Neural progenitor cell (in vitro differentiated cells): ENCODE measurements around the gene UNC5CL. TPM values are rescaled to one million over a fixed set of nuclear protein-coding genes. Genes with fewer than 3 reads are reported as not detected.
"Not testable (repeated sequence)": the region's sequence is repeated elsewhere in the genome, so short reads cannot be mapped to it uniquely, and the experiment has no call there.

Experiments used
- DNase-seq: peaks from one replicate; pipeline ENCODE4 v3.0.0-alpha.2; 2016; ENCODE audit warnings: low spot score
- H2AFZ ChIP-seq: fragments of 200-600 bp; sonication (generic); replicated peaks from 2 replicates; pipeline ENCODE4 v1.6.1; 2016; ENCODE audit warnings: antibody characterized with exemption
- H3F3A ChIP-seq: fragments of 200-600 bp; sonication (generic); 2 replicates; pipeline ENCODE4 v1.6.1; 2016; ENCODE audit warnings: antibody characterized with exemption, low read depth
- H3K27ac ChIP-seq: fragments of 200-600 bp; sonication (generic); 2 replicates; pipeline ENCODE4 v1.5.1; 2016; ENCODE audit warnings: mild to moderate bottlenecking
- H3K27me3 ChIP-seq: fragments of 200-600 bp; sonication (generic); 2 replicates; pipeline ENCODE4 v1.6.1; 2016; ENCODE audit warnings: mild to moderate bottlenecking, moderate library complexity
- H3K36me3 ChIP-seq: fragments of 200-600 bp; sonication (generic); 2 replicates; pipeline ENCODE4 v1.5.1; 2016
- H3K4me1 ChIP-seq: fragments of 200-600 bp; sonication (generic); 2 replicates; pipeline ENCODE4 v1.6.1; 2016; ENCODE audit warnings: mixed run types
- H3K4me2 ChIP-seq: fragments of 200-600 bp; sonication (generic); 2 replicates; pipeline ENCODE4 v1.6.1; 2016
- H3K4me3 ChIP-seq: fragments of 200-600 bp; sonication (generic); 2 replicates; pipeline ENCODE4 v1.5.1; 2016
- H3K79me2 ChIP-seq: fragments of 200-600 bp; sonication (generic); 2 replicates; pipeline ENCODE4 v1.6.1; 2016; ENCODE audit warnings: low read depth
- H3K9ac ChIP-seq: fragments of 200-600 bp; sonication (generic); 2 replicates; pipeline ENCODE4 v1.6.1; 2016
- H3K9me3 ChIP-seq: fragments of 200-600 bp; sonication (generic); 2 replicates; pipeline ENCODE4 v1.5.1; 2016; ENCODE audit warnings: low read depth
- H4K20me1 ChIP-seq: fragments of 200-600 bp; sonication (generic); 2 replicates; pipeline ENCODE4 v1.6.1; 2016; ENCODE audit warnings: low read depth
- H3K27ac Mint-ChIP-seq: 3 replicates; pipeline ENCODE4 v1.8.0; 2021; ENCODE audit warnings: mixed read lengths
- H3K27me3 Mint-ChIP-seq: 2 replicates; pipeline ENCODE4 v1.8.0; 2022; ENCODE audit warnings: low read depth, mild to moderate bottlenecking, inconsistent platforms, moderate library complexity, mixed read lengths; ENCODE audit not compliant: insufficient read depth
- H3K36me3 Mint-ChIP-seq: 3 replicates; pipeline ENCODE4 v1.8.0; 2021; ENCODE audit warnings: mixed read lengths
- H3K4me1 Mint-ChIP-seq: 3 replicates; pipeline ENCODE4 v1.8.0; 2021; ENCODE audit warnings: mixed read lengths
- H3K4me3 Mint-ChIP-seq: 3 replicates; pipeline ENCODE4 v1.8.0; 2021; ENCODE audit warnings: mild to moderate bottlenecking, moderate library complexity, mixed read lengths
- H3K9me3 Mint-ChIP-seq: 3 replicates; pipeline ENCODE4 v1.8.0; 2020; ENCODE audit warnings: mixed read lengths
- EZH2 ChIP-seq: fragments of 200-600 bp; sonication (generic); IDR thresholded peaks from 2 replicates; pipeline ENCODE4 v1.6.1; 2017; ENCODE audit warnings: antibody characterized with exemption, mild to moderate bottlenecking, moderate library complexity
- EZH2phosphoT487 ChIP-seq: fragments of 200-600 bp; sonication (generic); IDR thresholded peaks from 2 replicates; pipeline ENCODE4 v1.6.1; 2017; ENCODE audit warnings: antibody characterized with exemption
- total RNA-seq: library from RNA; depleted of rRNA; stranded (reverse); fragments of >200 nt; gene quantifications from 2 replicates; pipeline ENCODE4 v1.2.3, GENCODE V29; 2015; ENCODE audit warnings: low replicate concordance
- TF ChIP-seq, protein P1 (sequence below): fragments of 200-600 bp; sonication (generic); IDR thresholded peaks from 2 replicates; pipeline ENCODE4 v1.5.1; 2017; ENCODE audit warnings: antibody characterized with exemption, mild to moderate bottlenecking

UNC5CL gene
- total RNA-seq, 1 donor from 2014 or later, result 2.2 TPM

DNA sequence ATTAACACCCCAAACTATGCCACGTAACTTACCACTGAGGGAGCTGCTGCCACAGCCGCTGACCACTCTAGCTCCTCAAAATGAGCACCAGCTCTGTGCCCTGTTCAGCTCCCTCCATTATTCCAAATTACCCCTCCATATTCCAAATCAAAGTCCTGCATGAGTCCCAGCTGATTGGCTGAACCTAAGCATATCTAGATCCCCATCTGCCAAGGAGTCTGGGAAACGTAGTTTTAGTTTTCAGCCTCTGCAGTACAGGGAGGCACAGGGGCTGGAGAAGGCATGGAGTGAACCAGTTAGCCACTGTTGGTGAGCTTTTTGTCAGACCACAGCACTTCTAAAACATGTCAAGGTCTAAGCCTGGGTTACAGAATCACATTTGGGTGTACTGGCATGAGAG is 15.9 kb downstream of the UNC5CL start:
- peaks cover 12% of the 10 kb centered on the region for H3K36me3 Mint-ChIP-seq
- Histone ChIP-seq H3K4me1 (peaks cover 17% of the 10 kb centered on the region), H3K79me2 (no peaks in the 10 kb centered on the region), H3K27ac (no peak overlapping the region), H3K4me3 (no peak overlapping the region), H2AFZ (no peak overlapping the region), H3K27me3 (no peaks in the 10 kb centered on the region), H3K4me2 (no peak overlapping the region), H3F3A (peaks cover 7% of the 10 kb centered on the region), H3K36me3 (no peaks in the 10 kb centered on the region), H4K20me1 (no peaks in the 10 kb centered on the region), H3K9ac (no peak overlapping the region), H3K9me3 (no peaks in the 10 kb centered on the region)
- TF ChIP-seq EZH2phosphoT487 (no peak), EZH2 (no peak)
- TF ChIP-seq, protein P1, sequence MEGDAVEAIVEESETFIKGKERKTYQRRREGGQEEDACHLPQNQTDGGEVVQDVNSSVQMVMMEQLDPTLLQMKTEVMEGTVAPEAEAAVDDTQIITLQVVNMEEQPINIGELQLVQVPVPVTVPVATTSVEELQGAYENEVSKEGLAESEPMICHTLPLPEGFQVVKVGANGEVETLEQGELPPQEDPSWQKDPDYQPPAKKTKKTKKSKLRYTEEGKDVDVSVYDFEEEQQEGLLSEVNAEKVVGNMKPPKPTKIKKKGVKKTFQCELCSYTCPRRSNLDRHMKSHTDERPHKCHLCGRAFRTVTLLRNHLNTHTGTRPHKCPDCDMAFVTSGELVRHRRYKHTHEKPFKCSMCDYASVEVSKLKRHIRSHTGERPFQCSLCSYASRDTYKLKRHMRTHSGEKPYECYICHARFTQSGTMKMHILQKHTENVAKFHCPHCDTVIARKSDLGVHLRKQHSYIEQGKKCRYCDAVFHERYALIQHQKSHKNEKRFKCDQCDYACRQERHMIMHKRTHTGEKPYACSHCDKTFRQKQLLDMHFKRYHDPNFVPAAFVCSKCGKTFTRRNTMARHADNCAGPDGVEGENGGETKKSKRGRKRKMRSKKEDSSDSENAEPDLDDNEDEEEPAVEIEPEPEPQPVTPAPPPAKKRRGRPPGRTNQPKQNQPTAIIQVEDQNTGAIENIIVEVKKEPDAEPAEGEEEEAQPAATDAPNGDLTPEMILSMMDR, result no peak
- peaks cover 21% of the 10 kb centered on the region for H3K4me1 Mint-ChIP-seq
- no peaks in the 10 kb centered on the region for H3K9me3 Mint-ChIP-seq
- H3K27me3 Mint-ChIP-seq, result no peaks in the 10 kb centered on the region
- no peak for DNase-seq
- H3K4me3 Mint-ChIP-seq, result no peak overlapping the region
- peak overlapping the region; percentile 34 for H3K27ac Mint-ChIP-seq

DNA sequence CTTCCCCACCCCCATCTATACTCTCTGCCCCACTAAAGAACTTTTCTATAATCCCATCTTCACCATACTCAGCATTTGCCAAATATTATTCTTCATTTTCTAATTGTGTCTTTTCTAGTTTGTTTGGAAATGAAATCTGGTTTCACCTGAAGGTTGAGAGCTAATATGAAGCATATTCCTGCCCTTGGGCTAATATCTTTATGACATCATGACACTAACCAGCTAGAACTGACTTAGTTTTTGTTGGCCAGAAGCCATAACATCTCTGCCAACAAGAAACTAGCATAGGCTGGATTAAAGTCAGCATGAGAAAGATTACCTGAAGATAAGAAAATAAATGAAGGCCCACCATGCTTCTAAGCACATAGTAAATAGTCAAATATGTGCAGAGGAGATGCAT is 16.7 kb downstream of the UNC5CL start:
- Histone ChIP-seq H3K4me3 (no peak overlapping the region), H3K79me2 (no peaks in the 10 kb centered on the region), H2AFZ (no peak overlapping the region), H3K4me1 (peaks cover 14% of the 10 kb centered on the region), H3K36me3 (no peaks in the 10 kb centered on the region), H3K27ac (no peak overlapping the region), H3K4me2 (no peak overlapping the region), H4K20me1 (no peaks in the 10 kb centered on the region), H3K9ac (no peak overlapping the region), H3K9me3 (no peaks in the 10 kb centered on the region), H3F3A (peaks cover 4% of the 10 kb centered on the region), H3K27me3 (no peaks in the 10 kb centered on the region)
- peaks cover 2% of the 10 kb centered on the region for H3K27me3 Mint-ChIP-seq
- no peaks in the 10 kb centered on the region for H3K9me3 Mint-ChIP-seq
- TF ChIP-seq EZH2, result no peak
- TF ChIP-seq, protein P1, result no peak
- no peak for TF ChIP-seq EZH2phosphoT487
- DNase-seq, result no peak
- no peak overlapping the region for H3K27ac Mint-ChIP-seq
- H3K4me1 Mint-ChIP-seq, result peaks cover 15% of the 10 kb centered on the region
- H3K4me3 Mint-ChIP-seq, result no peak overlapping the region
- H3K36me3 Mint-ChIP-seq, result peaks cover 12% of the 10 kb centered on the region

DNA sequence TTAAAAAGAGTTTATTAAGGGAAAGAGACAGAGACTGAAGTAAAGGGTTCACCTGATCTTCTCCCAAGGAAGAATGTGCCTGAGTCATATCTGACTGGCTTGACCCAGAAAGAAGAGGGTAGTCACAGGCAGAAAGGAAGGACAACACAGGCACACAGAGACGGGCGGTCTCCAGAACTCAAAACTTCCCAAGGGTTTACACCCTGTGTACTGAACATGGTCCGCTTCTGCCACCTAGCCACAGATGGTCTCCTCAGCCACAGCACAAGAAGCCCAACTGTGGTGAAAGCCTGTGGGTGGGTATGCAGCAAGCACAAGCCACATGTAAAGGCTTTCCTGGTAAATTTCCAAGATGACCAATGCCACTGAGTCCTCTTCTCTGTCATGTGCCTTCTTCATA is 17.2 kb downstream of the UNC5CL start:
- Histone ChIP-seq H3K9ac (no peak overlapping the region), H3K79me2 (no peaks in the 10 kb centered on the region), H3K4me1 (peaks cover 10% of the 10 kb centered on the region), H3K27ac (no peak overlapping the region), H3K4me2 (no peak overlapping the region), H3K36me3 (no peaks in the 10 kb centered on the region), H3K4me3 (no peak overlapping the region), H3K9me3 (no peaks in the 10 kb centered on the region), H4K20me1 (no peaks in the 10 kb centered on the region), H2AFZ (no peak overlapping the region), H3K27me3 (no peaks in the 10 kb centered on the region), H3F3A (no peaks in the 10 kb centered on the region)
- Mint-ChIP-seq H3K36me3 (peaks cover 12% of the 10 kb centered on the region), H3K4me1 (peaks cover 10% of the 10 kb centered on the region), H3K4me3 (no peak overlapping the region), H3K27ac (no peak overlapping the region), H3K27me3 (peaks cover 2% of the 10 kb centered on the region), H3K9me3 (no peaks in the 10 kb centered on the region)
- TF ChIP-seq, protein P1, result peak; percentile 36
- TF ChIP-seq EZH2, result no peak
- DNase-seq, result peak; percentile 24

DNA sequence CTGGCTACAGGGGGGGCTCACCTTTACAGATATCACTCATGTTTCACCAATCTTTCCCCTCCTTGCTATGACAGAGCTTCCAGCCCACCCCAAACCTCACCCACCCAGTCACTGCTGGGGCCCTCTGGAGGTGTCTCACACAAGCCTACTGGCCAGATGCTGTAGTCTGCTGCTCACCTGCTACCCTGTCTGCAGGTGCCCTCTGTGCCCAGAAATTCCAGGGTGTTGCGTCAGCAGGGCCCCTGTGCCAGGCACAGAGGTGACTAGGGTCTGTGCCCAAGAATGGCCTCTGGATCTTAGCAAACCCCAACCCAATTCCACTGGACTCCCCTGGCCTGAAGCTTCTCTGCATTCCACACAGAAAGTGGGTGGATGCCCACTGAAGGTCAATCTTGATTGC is 21.4 kb downstream of the UNC5CL start:
- peaks cover 9% of the 10 kb centered on the region for H3K36me3 Mint-ChIP-seq
- no peak overlapping the region for H3K4me2 ChIP-seq
- no peak overlapping the region for H2AFZ ChIP-seq
- H3K9me3 ChIP-seq, result no peaks in the 10 kb centered on the region
- H3F3A ChIP-seq, result no peaks in the 10 kb centered on the region
- no peak for DNase-seq
- no peaks in the 10 kb centered on the region for H3K79me2 ChIP-seq
- H3K4me3 Mint-ChIP-seq, result no peak overlapping the region
- no peaks in the 10 kb centered on the region for H3K4me1 ChIP-seq
- no peak overlapping the region for H3K27ac ChIP-seq
- H3K27ac Mint-ChIP-seq, result no peak overlapping the region
- no peaks in the 10 kb centered on the region for H3K9me3 Mint-ChIP-seq
- TF ChIP-seq, protein P1, result no peak
- TF ChIP-seq EZH2phosphoT487 (no peak), EZH2 (no peak)
- H3K27me3 Mint-ChIP-seq, result peaks cover 7% of the 10 kb centered on the region
- H3K4me3 ChIP-seq, result no peak overlapping the region
- no peaks in the 10 kb centered on the region for H3K27me3 ChIP-seq
- no peak overlapping the region for H3K9ac ChIP-seq
- no peaks in the 10 kb centered on the region for H4K20me1 ChIP-seq
- H3K36me3 ChIP-seq, result no peaks in the 10 kb centered on the region
- no peaks in the 10 kb centered on the region for H3K4me1 Mint-ChIP-seq

DNA sequence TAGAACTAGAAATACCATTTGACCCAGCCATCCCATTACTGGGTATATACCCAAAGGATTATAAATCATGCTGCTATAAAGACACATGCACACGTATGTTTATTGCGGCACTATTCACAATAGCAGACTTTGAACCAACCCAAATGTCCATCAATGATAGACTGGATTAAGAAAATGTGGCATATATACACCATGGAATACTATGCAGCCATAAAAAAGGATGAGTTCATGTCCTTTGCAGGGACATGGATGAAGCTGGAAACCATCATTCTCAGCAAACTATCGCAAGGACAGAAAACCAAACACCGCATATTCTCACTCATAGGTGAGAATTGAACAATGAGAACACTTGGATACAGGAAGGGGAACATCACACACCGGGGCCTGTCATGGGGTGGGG is 23.2 kb downstream of the UNC5CL start:
- not testable (repeated sequence) for H3K36me3 ChIP-seq, H2AFZ ChIP-seq, H3K27ac Mint-ChIP-seq, H3K4me2 ChIP-seq, H4K20me1 ChIP-seq, H3K36me3 Mint-ChIP-seq, H3K27me3 ChIP-seq, H3K79me2 ChIP-seq, H3K4me3 Mint-ChIP-seq, H3K9me3 Mint-ChIP-seq, H3K4me1 Mint-ChIP-seq, H3K4me3 ChIP-seq, H3F3A ChIP-seq, DNase-seq, H3K4me1 ChIP-seq, H3K9me3 ChIP-seq, H3K27ac ChIP-seq, H3K9ac ChIP-seq
- H3K27me3 Mint-ChIP-seq, result peaks cover 10% of the 10 kb centered on the region
